Measurements from ENCODE around the gene ZMAT3.
"Not testable (repeated sequence)": the region's sequence is repeated elsewhere in the genome, so short reads cannot be mapped to it uniquely, and the experiment has no call there.

ZMAT3 gene, protein sequence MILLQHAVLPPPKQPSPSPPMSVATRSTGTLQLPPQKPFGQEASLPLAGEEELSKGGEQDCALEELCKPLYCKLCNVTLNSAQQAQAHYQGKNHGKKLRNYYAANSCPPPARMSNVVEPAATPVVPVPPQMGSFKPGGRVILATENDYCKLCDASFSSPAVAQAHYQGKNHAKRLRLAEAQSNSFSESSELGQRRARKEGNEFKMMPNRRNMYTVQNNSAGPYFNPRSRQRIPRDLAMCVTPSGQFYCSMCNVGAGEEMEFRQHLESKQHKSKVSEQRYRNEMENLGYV

GRCh38 chr3:179071323-179072099 lies at the start of gene ZMAT3:
TSS of gene ZMAT3 (minus strand) at chr3:179071809. CDS start at chr3:179067752, 4,057 bp downstream.
- peak; percentile 32 for DNase-seq

GRCh38 chr3:179116816-179117215 lies 45.2 kb upstream of the ZMAT3 start:
- no peak for DNase-seq

DNA sequence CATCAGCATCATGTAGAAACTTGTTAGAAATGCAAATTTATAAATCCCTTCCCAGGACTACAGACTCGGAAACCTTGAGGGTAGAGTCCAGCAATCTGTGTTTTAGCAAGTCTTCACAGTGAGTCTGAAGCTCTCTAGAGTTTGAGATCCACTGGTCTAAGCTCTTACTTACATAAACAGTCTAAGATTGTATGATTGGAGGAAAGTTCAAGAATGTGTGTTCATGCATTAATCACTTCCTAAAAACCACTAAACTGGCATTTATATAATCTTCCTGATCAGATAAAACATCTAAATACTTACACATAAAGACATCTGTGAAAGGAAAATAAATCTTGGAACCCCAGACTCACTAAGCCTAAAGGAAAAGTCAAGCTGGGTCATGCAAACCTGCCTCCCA lies 43.8 kb upstream of the ZMAT3 start:
- not testable (repeated sequence) for DNase-seq

DNA sequence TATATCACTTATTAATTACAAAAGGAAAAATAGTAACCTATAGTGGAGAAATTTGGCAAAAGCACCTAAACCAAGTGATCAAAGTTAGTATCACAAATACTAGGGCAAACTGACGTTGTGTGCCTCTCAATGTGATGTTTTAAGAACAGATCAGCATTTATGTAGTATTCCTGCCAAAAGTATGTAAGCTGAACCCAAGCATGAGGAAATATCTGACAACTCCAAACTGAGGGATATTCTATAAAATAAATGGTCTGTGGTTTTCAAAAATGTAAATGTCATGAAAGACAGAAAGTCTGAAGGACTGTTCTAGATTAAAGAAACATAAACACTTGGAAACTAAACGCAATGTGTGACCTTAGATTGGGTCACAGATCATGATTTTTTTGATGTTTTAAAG lies 42.3 kb upstream of the ZMAT3 start:
- DNase-seq, result no peak

- no peak for DNase-seq
Measured at GRCh38 chr3:179108086-179108485, 36.5 kb upstream of the ZMAT3 start.

- no peak for DNase-seq
Measured at GRCh38 chr3:179107617-179108016, 36.0 kb upstream of the ZMAT3 start.

GRCh38 chr3:179105881-179106280 lies 34.3 kb upstream of the ZMAT3 start:
- DNase-seq, result no peak

DNA sequence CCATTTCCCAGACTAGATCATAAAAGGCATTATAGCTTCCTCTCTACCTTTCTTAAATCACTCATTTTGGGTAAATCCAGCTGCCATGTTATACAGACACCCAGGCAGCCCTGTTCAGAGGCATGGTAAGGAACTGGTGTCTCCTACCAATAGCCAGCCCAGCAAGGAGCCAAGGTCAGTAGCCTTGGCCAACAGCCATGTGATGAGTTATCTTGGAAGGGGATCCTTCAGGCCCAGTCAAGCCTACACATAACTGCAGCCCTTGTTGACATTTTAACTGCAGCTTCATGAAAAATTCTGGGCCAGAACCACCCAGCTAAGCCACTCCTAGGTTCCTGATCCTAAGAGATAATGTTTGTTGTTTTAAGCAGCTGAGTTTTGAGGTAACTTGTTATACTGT lies 29.0 kb upstream of the ZMAT3 start:
- DNase-seq, result no peak

DNA sequence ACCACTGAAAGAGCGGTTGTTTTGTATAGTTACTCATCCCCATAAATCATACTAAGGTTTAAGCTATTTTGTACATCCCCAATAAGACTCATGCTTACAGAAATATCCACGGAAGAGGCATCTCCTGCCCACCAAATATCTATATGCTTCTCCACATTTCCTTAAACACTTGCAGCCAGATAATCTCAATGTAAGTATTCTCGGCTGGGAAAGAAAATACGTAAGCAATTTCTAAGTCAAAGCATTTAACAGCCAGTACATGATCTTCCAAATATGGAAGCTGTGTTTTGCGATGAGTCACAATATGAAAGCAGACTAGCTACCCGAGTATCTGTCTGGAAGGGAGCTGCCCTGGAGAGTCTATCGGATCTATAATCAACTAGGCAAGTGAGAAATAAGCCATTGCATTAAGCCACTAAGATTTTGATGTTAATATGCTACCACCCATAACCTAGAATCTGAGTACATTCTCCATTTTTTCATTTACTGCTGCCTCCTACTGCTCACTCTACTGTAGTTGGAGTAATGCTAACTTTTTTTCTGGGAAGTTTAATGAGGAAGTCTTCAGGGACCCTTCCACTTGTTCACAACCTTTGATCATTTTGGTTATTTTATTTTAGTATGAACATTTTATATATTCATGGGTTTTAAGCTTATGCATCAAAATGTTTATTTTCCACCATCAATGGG lies 26.9 kb upstream of the ZMAT3 start:
- DNase-seq, result no peak

DNA sequence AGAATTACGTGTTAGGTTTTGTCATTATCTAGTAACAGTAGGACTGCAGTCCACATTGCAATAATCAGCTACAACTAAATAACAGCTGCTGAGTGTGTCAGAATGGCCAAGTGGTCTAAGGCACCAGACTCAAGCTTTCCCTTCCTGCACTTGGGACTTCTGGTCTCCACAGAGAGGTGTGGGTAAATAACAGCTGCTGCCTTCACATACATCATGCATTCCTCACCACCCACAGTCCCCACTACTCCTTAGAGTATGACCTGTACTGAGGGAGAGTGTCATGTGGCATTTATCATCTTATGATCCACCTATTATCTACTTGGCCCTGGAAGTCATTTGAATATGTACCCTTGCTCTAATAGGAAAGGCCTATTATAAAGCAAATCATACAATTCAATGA lies 22.2 kb upstream of the ZMAT3 start:
- DNase-seq, result no peak

DNA sequence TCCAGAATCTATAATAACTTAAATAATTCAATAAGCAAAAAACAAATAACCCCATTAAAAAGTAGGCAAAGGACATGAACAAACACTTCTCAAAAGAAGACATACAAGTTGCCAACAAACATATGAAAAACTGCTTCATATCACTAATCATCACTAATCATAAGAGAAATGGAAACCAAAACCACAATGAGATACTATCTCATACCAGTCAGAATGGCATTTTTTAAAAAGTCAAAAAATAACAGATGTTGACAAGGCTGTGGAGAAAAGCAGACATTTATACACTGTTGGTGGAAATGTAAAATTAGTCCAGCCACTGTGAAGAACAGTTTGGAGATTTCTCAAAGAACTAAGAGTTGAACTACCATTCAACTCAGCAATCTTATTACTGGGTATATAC lies 19.5 kb upstream of the ZMAT3 start:
- DNase-seq, result no peak

DNA sequence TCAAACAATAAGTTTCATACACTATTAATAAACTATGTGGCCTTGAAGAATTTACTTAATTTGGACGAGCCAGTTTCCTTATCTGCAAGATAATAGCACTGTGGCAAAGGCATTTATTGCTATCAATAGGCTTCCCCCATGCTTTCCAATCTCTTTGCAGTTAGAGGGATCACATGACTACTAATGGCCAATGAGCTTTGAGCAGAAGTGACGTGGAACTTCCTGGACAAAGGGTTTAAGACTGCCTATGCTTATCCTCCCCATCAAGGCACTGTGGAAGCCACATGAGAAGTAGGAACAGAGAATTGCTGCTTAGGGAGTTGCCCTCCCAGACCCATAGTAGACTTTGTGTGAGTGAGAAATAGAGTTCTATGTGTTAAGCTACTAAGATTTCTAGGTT lies 16.7 kb upstream of the ZMAT3 start:
- DNase-seq, result no peak

- DNase-seq, result no peak
Measured at GRCh38 chr3:179083977-179084376, 12.4 kb upstream of the ZMAT3 start.

DNA sequence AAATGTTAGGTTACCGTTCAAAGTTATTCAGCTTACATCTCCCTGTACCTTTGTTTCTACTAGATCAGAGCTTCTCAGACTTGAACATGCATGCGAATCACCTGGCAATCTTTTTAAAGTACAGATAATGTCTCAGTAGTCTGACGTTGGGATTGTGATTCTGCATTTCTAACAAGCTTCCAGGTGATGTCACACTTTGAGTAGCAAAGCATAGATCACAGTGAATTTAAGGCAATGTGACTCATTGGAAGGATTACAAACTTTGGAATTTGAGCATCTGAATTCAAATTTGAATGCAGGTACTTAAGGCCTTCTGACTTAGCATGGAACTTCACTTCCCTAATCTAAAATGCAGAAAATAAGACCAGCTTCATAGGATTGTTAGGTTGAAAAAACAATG lies 10.8 kb upstream of the ZMAT3 start:
- DNase-seq, result no peak

DNA sequence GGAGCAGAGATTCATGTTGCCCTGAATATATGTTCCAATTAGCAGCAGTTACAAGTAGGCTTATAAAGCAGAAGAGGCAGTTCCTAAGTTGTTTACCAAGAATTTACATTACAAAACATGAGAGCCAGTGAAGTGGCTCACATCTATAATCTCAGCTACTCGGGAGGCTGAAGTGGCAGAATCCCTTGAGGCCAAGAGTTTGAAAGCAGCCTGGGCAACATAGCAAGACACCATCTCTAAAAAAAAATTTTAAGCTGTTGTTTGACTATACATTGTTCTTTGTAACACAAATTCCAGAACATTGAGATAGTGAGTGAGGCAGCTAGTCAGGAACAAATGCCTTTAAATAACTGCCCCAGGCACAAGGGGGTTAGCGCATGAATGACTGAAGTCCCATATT lies 10.3 kb upstream of the ZMAT3 start:
- no peak for DNase-seq

DNA sequence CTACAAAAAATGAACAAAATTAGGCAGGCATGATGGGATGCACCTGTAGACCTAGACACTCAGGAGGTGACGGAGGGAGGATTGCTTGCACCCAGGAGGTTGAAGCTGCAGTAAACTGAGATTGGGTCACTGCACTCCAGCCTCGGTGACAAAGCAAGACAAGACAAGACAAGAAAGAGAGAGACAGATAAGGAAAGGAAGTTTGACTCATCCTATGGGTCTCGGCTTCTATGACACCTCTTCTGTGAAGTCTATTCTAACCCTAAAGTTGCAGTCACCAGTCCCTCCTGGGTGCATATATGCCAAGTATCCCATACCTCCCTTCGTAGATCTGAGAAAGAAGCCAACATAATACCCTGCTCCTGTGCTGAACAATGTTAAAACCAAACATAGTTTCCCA lies 7.9 kb upstream of the ZMAT3 start:
- DNase-seq, result no peak

DNA sequence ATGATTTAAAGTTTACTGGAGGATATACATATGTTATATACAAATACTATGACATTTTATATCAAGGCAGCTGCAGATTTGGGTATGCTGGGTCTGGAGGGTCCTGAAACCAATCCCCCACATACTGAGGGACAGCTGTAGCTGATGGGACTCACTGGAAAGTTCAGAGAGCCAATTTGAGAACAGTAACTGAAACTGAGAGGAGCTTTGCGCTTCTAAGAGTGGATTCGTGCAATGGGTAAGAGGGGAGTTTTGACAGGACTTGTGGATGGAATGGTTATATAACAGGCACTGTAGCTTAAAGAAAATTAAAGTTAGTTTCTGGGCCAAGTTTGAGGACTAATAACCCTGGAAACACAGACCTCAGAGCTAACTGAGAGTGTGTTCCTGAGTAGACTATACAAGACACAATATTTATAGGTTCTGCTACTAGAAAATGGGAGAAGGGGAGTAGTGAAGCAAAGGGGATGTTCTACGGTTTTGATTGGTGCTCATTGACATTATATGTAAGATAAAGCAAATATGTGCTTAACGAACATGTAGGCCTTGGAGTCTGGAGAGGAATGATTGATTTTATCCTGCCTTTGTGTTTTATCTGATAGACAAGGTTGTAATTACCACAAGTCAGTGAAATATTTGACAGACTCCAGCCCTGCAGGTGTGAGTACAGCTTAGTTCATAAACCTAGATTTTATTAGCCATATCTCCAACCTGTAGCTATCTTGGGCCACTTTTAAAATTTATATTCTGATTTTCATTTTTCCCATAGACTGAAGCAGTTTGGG lies 4.8 kb upstream of the ZMAT3 start:
- no peak for DNase-seq

DNA sequence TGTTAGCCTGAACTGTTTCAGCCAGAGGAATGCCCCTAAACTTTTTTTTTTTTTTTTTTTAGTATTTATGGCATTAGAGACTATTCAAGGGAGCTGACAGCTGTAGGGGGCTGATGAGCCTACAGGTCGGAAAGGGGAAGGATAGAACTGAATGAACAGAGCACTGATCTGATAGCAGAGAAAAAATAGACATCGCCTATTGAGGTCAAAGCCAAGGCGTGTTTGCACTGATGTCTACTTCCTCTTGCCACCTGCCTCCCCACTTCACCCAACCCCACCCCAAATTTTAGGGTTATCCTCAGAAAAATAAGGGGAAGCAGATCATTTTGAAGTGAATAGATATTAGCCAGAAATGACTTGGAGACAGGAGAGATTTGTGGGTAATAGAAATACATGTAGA lies 3.0 kb upstream of the ZMAT3 start:
- no peak for DNase-seq

- DNase-seq, result no peak
Measured at GRCh38 chr3:179073816-179074215, 2.2 kb upstream of the ZMAT3 start.

GRCh38 chr3:179072100-179072438 lies 460 bp upstream of the ZMAT3 start:
- no peak for DNase-seq

- no peak for DNase-seq
Measured at GRCh38 chr3:179071027-179071322, 634 bp downstream of the ZMAT3 start.

DNA sequence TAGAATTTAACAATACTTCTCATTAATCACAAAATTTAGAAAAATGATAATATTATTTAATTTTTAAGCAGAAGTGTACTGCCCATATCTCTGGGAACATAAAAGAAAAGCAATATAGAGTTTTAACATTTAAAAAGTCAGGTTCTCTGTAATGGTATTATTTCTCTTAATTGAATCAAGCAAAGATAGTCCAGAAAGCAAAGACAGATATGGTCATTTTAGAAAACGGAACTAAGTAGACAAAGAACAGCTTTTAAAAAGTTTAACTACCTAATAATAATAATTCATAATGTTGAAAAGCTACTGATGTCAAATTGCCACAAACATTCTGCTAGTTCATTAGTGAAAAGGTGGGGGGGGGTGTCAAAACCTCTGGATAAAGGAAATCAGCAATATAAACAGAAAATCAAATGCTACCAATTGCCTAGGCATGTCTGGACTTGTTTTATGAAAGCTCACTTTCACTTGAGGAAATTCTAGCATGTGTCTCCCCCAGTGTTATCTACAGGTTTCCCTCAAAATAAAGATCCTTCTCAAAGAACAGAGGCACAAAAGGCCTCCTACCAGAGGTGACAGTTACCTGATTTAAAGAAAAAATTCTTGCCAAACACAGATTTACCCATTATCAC lies 1.7 kb downstream of the ZMAT3 start:
- DNase-seq, result no peak
